NAMALWA (cell line): ENCODE data around the gene ATG7.

Experiments used
- DNase-seq: peaks from one replicate; pipeline ENCODE4 v3.0.0-alpha.2; 2015; ENCODE audit warnings: low spot score

ATG7 gene

GRCh38 chr3:11356269-11356668 lies 84.1 kb downstream of the ATG7 start:
- DNase-seq, result no peak

GRCh38 chr3:11362600-11362999 lies 90.4 kb downstream of the ATG7 start:
- DNase-seq, result no peak

- no peak for DNase-seq
Observed at GRCh38 chr3:11363715-11364114, 91.5 kb downstream of the ATG7 start.

GRCh38 chr3:11364181-11364580 lies 92.0 kb downstream of the ATG7 start:
- no peak for DNase-seq

GRCh38 chr3:11367143-11367693 lies 95.0 kb downstream of the ATG7 start:
- no peak for DNase-seq

GRCh38 chr3:11370191-11370590 lies 98.0 kb downstream of the ATG7 start:
- DNase-seq, result no peak

- no peak for DNase-seq
Observed at GRCh38 chr3:11370966-11371365, 98.8 kb downstream of the ATG7 start.

- DNase-seq, result no peak
Observed at GRCh38 chr3:11371747-11372146, 99.5 kb downstream of the ATG7 start.

GRCh38 chr3:11373235-11373634 lies 101.0 kb downstream of the ATG7 start:
- DNase-seq, result no peak

- DNase-seq, result no peak
Observed at GRCh38 chr3:11373654-11374053, 101.5 kb downstream of the ATG7 start.

- DNase-seq, result no peak
Observed at GRCh38 chr3:11375333-11376088, 103.3 kb downstream of the ATG7 start.

- DNase-seq, result no peak
Observed at GRCh38 chr3:11377719-11378118, 105.5 kb downstream of the ATG7 start.

- peak; percentile 66 for DNase-seq
Observed at GRCh38 chr3:11379238-11379823, 107.1 kb downstream of the ATG7 start.

GRCh38 chr3:11379824-11380701 lies 107.9 kb downstream of the ATG7 start:
- no peak for DNase-seq

- no peak for DNase-seq
Observed at GRCh38 chr3:11381141-11381540, 108.9 kb downstream of the ATG7 start.

- no peak for DNase-seq
Observed at GRCh38 chr3:11381563-11381962, 109.4 kb downstream of the ATG7 start.

- DNase-seq, result no peak
Observed at GRCh38 chr3:11382146-11382745, 110.0 kb downstream of the ATG7 start.

GRCh38 chr3:11384074-11384473 lies 111.9 kb downstream of the ATG7 start:
- no peak for DNase-seq

- DNase-seq, result no peak
Observed at GRCh38 chr3:11385326-11385725, 113.1 kb downstream of the ATG7 start.

GRCh38 chr3:11385891-11386290 lies 113.7 kb downstream of the ATG7 start:
- no peak for DNase-seq

- no peak for DNase-seq
Observed at GRCh38 chr3:11386465-11387113, 114.4 kb downstream of the ATG7 start.
